ENCODE measurements around the gene RECQL.

Gene RECQL, protein sequence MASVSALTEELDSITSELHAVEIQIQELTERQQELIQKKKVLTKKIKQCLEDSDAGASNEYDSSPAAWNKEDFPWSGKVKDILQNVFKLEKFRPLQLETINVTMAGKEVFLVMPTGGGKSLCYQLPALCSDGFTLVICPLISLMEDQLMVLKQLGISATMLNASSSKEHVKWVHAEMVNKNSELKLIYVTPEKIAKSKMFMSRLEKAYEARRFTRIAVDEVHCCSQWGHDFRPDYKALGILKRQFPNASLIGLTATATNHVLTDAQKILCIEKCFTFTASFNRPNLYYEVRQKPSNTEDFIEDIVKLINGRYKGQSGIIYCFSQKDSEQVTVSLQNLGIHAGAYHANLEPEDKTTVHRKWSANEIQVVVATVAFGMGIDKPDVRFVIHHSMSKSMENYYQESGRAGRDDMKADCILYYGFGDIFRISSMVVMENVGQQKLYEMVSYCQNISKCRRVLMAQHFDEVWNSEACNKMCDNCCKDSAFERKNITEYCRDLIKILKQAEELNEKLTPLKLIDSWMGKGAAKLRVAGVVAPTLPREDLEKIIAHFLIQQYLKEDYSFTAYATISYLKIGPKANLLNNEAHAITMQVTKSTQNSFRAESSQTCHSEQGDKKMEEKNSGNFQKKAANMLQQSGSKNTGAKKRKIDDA

DNA sequence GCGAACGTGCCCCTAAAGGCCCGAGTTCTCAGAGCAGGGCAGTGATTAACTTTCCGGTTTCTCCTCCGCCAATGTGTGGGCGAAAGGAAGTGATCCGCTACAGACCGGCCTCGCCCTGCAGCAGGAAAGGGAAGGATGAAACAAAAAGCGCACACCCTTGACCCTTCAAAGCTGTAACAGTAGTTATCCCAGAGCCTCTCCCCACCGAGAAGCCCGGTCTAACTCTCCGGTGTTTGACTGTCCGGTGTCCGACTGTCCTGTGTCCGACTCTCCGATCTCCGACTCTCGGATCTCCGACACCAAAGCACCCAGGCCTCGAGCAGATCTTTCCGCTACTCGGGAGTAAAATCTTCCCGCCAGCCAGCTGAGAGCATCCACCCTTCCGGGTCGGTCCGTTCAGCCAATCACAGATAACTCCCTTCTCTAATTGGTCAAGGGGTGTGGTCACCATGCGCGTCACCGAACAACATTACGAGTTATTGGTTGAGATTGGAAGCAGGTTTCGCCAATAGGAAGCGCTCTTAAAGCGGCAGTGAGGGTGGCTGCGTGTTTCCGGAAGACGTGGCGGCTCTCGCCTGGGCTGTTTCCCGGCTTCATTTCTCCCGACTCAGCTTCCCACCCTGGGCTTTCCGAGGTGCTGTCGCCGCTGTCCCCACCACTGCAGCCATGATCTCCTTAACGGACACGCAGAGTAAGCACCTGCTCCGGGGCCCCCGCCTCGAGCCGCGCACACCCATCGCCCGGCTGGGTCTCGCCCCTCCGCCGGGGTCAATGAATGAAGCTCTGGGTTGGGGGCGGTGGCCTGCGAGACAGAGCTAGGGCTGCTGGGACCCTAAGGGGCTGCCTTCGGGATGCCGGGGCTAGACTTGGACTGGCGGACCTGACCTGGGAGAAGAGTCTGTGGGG, at the start of gene RECQL, which contains the start of gene GOLT1B:
Gene RECQL, minus strand, starts transcription at position 378 of the 906 bp plus-strand sequence. CDS start 2,065 bp downstream, outside the sequence.
Gene GOLT1B, plus strand, starts transcription at position 532 of the 906 bp plus-strand sequence. Its CDS starts 135 bp downstream, at position 667.
- DNase-seq (ENCODE audit: low read depth): peak; percentile 97

DNA sequence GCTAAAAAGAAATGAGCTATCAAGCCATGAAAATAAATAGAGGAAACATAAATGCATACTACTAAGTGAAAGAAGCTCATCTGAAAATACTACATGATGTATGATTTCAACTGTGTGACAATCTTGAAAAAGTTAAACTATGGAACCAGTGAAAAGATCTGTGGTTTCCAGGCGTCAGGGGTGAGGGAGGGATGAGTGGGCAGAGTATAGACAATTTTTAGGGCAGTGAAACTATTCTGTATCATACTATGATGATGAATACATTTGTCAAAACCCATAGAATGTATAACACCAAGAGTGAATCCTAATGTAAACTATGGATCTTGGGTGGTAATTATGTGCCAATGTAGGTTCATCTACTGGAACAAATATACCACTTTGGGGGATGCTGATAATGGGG, 46.0 kb upstream of the RECQL start:
- DNase-seq (ENCODE audit: low read depth): no peak

DNA sequence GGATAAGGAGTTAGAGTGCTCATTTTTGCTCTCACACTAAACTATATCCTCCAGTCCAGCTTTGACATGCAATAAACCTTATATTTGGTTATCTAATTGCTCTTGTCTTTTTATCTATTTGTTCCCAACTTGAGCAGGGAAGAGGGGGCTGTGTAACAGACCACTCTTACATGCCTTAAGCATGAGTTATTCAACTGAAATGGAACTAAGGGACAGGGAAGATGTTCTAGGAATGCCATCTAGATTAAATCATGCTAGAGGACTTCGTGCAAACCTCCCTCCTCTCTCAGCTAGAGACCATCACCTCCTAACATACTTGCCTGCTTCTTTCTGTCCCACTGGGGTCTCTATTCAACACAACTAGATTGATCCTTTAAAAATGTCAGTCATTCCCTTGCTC, 45.3 kb upstream of the RECQL start:
- DNase-seq (ENCODE audit: low read depth): no peak

DNA sequence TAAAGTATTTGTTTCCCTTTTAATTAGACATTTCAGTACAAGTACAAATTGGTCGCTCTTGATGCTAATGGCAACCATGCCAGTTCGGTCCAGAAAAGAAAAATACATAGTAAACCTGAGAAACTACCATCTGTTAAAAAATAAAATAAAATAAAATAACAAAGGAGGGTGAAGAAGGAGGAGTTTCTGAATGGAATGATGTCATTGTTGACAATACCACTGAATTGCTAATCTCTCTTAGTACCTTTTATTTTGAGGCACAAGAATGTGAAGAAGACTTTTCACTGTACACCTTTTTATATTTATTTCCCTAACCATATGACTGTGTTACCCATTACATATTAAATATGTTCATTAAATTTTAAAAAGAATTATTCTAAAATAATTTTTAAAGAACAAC, 44.1 kb upstream of the RECQL start:
- no peak for DNase-seq (ENCODE audit: low read depth)

DNA sequence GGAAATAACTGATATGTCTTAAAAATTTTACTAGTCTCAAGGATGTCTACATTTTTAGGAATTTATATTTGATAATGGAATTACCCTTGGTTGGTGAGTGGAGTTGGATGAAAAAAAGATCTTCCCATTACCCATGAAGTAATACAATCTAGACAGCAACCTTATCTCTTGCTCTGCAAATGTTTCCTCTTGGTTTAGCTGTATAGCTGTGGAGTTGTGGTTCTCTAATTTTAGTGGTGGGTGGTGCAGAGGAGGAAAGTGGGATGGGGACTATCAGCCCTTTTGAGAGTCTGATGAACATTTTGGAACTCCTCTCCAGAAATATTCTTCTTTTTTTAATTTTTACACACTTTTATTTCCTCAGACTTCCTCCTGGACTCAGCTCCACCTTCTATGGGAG, 41.7 kb upstream of the RECQL start:
- DNase-seq (ENCODE audit: low read depth): no peak

DNA sequence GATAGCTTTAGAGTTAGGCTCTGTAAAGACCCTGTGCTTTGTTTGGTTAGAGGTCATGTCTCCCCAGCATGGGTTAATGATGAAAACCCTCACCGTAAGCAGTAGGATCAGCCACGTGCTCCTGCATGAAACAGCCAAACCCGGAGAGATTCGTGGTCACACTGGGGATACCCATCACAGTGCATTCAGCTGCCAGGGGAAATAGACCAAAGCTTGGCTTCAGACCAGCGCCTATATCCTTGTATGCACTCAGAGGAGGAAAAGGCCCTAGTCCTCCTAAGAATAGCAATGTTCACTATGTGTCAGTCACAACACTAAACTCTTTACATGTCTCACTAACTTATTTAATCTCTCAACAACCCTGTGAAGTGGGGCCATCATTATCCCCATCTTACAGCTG, 41.0 kb upstream of the RECQL start:
- no peak for DNase-seq (ENCODE audit: low read depth)

DNA sequence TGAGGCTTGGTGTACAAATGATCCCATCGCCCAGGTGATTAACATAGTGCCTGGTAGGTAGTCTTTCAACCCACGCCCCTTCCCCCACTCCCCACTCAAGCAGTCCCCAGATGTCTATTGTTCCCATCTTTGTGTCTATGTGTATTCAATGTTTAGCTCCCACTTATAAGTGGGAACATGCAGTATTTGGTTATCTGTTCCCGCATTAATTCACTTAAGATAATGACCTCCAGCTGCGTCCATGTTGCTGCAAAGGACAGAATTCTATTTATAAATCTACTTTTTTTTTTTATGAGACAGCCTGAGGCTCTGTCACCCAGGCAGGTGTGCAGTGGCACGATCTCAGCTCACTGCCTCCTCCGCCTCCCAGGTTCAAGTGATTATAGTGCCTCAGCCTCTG, 40.3 kb upstream of the RECQL start:
- no peak for DNase-seq (ENCODE audit: low read depth)

DNA sequence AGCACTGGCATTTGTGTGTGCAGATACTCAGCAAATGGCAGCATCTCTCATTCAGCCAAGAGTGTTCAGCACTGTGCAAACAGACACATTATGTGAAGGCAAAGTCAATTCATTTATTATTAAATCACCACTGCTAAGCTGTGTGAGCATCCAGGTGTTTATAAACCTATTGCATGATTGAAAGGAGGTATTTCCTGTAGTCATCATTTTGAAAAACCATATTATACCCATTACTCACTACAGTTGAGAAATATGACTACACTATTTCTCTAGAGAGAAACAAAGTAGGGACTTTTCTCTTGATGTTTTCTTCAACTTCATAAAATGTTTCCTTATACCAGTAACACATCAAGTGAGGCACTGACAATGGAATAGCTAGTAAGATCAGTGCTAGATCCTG, 38.4 kb upstream of the RECQL start:
- no peak for DNase-seq (ENCODE audit: low read depth)

DNA sequence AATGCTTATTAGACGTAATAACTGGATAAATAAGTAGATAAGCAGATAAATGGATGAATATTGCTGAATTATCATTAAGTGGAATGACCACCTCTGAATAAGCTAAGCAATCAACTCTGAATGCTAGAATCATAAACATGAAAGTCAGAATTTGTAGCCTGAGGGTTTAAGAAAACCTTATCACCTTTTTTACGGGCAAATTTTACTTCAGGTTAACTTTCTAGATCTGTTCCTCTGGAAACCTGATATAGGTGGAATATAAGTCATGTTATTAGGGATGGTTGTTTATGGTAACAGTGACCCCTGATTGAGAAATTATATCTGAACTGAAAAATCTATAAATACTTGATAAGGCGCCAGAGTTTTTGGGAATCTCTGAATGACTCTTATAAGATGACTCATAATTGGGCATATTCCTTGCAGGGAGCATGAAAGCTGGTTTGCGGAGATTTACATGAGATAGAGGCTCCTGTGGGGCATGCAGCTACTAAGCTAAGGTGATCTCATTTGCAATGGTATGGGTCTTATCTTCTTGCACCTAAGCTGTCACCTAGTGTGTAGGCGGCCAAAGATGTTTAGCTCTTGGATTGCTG, 36.7 kb upstream of the RECQL start:
- DNase-seq (ENCODE audit: low read depth): no peak

DNA sequence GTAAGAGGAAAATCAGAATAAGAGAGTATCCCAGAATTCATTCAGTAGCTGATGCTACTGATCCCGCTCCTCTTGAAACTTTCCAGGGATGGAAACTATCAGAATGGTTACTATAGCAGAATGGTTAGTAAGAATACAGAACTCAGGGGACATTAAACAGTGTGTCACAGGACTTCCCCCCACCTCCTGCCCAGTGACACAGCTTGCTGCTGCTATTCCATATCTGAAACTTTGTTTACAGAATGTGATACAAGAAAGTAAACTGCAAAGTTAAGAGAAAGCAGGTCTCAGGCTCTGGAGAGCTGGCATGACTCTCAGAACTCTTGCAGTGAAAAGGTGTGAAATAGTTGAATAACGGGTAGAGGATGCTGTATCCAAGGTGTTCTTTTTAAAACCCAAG, 28.0 kb upstream of the RECQL start:
- DNase-seq (ENCODE audit: low read depth): no peak

DNA sequence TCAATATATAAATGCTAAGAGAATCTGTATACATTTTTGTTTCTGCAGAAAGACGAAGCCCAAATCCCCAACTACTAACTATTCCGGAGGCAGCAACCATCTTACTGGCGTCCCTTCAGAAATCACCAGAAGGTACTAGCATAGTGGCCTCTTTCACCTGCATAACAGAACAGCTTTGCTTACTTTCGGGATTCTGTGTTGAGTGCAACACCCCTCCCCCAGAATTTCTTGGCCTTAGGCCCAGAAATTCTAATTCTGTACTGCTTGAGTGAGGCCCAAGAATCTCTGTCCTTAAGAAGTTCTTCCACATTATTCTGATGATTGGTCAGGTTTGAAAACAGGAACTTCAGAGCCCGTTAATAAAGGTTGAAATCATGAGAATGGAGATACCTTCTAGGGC, 27.5 kb upstream of the RECQL start:
- DNase-seq (ENCODE audit: low read depth): no peak

DNA sequence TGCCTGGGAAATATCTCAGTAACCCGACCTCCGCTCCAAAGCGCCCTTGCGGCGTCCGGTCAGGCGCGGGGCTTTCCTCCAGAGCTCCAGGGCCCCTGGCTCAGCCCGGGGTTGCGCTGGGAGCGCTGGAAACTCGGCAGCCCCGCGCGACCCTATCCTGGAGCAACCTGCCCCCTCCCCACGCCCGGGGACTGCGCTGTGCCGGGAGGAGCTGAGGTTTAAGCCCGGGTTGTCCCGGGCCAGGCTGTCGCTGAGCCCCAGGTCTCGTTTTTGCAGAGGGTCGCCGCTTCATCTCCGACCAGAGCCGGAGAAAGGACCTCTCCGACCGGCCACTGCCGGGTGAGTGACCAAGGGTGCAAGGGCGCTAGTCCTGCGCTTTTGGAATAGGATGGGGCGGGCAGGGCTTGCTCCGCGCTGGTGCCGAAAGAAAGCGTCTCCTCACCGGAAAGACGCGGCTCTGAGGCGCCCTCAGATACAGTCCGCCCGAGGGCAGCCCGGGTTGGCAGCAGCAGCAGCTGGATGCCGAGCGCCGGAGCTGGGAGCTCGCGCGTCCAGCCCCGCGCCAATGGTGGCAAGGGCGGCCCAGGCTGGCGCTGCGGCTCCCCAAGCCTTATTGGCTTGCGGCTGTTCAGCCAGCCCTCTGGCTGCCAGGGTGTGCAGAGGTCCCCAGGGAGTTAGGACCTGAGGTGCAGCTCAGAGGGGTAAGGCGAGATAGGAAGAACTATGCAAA, 26.2 kb upstream of the RECQL start:
- DNase-seq (ENCODE audit: low read depth): peak; percentile 14

DNA sequence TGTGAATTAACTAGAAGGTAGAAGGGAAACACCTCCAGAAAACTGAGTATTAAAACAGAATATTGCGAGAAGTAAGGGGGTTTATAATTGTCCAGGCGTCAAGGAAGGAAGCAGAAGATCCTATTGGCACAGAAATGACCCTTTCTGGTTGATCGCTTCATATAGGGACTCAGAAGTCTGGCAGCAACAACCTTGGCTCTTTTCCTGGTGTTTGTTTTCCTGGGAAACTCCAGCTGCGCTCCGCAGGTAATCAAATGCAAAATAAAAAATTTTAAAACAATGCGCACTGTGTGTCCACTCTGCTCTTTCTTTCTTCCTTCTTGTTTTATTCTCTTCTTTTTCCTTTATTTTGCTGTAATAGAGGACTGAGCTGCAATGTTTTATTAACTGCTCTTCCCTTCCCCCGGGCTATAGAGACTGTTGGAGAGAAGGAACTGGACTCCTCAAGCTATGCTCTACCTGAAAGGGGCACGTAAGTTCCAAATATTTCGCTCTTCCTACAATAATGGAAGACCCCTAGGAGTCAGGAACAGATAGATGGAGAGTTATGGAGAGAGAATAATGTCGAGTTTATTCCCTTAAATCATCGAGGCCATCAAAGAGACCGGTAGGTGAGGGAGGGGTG, 25.4 kb upstream of the RECQL start:
- DNase-seq (ENCODE audit: low read depth): no peak

DNA sequence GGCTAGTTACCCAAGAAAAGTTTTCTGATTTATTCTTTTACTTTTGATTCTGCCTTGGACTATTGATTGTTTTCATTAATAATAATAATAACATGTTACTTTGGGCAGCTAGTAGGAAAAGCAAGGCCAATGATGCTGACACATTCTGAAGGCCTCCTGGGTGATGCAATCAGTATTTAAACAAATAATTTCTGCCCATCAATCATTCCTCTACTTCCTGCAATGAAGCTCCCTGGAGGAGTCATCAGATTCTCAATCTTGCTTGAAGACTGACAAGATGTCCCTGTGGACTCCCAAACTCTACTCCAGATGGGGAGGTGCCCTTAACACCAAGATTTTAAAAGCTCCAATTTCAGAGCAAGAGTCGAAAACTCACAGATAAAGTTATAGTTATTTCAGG, 24.6 kb upstream of the RECQL start, which contains the start of gene SPX:
Gene SPX, plus strand, starts transcription at position 244 of the 400 bp plus-strand sequence. CDS start 177 bp downstream, outside the sequence.
- no peak for DNase-seq (ENCODE audit: low read depth)

DNA sequence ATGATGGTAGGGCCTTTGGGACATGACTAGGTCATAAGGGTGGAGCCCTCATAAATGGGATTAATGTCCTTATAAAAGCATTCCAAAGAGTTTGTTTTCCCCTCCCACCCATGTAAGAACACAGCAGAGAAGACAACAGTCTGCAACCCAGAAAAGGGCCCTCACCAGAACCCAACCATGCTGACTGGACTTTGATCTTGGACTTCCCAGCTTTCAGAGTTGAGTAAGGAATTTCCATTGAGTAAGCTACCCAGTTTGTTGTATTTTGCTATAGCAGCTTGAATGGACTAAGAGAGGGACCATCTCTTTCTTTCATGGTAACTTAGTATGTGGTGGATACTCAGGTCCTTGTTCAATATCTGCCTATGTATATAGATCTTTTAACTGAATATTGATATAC, 21.7 kb upstream of the RECQL start:
- no peak for DNase-seq (ENCODE audit: low read depth)

DNA sequence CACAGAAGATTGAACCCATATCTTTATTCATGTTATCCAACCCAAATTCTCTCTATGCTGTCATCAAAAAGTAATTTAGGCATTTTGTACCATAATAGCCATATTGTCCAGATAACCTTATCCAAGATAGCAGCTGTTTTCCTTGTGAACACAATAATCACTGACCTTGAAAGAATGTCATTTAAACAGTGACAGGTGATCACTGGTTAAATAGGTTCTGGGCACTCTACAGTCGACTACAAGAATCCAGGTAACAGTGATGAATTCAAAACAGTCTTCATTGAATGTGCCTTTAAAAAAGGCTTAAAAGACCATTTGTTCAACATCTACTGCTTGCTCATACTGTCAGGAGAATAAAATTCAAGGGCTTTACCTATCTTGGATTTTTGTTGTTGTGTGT, 20.1 kb upstream of the RECQL start:
- DNase-seq (ENCODE audit: low read depth): no peak

DNA sequence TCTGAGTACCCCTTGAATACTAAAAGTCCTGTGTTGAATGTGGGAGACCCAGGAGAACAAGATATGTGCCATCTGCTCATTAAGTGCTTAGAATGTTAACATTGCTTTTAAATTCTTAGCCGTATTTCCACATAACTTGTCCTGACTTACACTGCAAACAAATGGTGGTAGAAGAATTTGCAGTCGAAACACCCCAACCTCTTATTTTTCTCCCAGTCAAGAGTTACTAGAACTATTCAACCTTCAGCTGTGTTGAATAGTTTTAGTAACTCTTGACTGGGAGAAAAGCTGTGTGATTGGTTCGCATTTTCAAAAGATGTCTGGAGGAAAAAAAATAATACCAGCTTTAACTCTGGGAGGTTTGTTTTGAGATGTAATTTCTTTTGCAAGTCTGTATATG, 17.0 kb upstream of the RECQL start:
- no peak for DNase-seq (ENCODE audit: low read depth)

DNA sequence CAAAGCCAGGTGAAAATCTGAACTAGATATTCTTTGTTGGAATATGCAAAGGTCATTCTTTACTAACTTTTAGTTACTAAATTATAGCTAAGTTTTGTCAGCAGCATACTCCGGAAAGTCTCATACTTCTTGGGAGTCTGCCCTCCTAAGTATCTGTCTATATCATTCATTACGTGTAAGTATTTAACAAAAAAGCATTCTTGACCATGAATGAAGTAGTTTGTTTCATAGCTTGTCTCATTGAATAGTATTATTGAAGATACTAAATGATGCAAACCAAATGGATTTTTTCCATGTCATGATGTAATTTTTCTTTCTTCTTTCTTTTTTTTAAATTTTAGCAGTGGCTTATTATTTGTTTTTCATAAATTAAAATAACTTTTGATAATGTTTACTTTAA, 14.8 kb upstream of the RECQL start:
- no peak for DNase-seq (ENCODE audit: low read depth)

DNA sequence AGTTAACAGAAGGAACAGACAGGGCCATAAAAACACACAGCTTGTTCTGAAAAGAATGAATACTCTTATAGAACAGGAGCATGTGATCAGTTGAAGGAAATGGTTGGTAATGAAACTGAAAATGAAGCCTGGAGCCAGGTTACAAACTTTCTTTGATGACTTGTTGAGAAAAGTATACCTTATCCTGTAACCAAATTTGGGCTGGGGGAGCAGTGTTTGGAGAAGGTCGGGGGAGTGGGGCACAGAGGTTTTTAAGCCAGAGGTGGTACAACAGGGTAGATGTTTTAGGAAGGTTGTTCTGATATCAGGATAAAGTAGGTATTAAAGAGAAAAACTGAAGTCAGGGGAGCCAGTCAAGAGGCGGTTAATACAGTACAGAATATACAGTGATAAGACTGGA, 8.3 kb upstream of the RECQL start:
- DNase-seq (ENCODE audit: low read depth): no peak

DNA sequence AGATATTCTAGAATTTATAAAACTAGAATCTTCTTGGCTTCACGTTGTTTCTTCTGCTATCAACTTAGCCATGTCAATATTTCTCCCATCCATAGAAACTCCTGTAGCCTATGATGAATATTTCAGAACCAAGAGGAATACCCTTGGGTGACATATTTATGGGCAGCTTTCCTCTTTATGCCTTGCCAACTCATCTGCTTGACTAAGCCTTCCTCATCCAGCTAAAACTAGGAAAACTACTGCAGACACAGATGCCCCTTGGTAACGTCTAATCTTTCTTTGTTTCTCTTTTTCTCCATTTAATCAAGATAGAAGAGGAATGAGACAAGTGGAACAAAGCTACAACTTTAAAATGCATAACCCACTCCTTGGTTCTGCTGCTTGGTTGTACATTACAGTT, 6.4 kb upstream of the RECQL start:
- DNase-seq (ENCODE audit: low read depth): no peak

DNA sequence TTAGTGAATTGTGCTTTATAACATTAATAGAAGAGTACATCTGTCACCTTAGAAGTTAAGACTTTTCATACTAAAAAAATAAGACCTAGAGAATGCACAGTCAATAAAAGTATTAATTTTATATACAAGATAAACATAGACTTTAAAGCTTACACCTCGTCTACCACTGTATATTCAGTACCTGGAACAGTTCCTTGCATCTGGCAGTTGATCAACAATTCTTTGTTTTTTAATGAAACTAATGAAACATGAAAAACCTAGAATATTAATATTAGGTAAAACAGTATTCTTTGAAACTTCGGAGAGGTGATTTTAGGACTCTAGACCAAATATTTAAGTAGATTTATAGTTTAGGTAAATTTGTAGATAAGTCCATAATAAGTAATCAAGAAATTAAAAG, 4.5 kb upstream of the RECQL start:
- DNase-seq (ENCODE audit: low read depth): no peak

All from GM04504 (cell line).